NT2/D1 (cell line): ENCODE data around the gene MAGI2.

Source experiments
- SUZ12 ChIP-seq: IDR thresholded peaks from 2 replicates; pipeline ENCODE4 v1.6.1; 2011; ENCODE audit not compliant: insufficient read length, insufficient read depth; ENCODE audit errors: extremely low read depth
- YY1 ChIP-seq: IDR thresholded peaks from 2 replicates; pipeline ENCODE4 v1.6.1; 2011; ENCODE audit not compliant: insufficient read length, insufficient read depth
- ZNF274 ChIP-seq: IDR thresholded peaks from 2 replicates; pipeline ENCODE4 v1.6.1; 2011; ENCODE audit warnings: mild to moderate bottlenecking, low read depth, low read length

- TF ChIP-seq YY1 (no peak), ZNF274 (no peak), SUZ12 (no peak)
These were observed 743.8 kb downstream of the MAGI2 start for GRCh38 chr7:78709658-78710057.
